CD4-positive, CD25-positive, alpha-beta regulatory T cell (primary cell): ENCODE data around the gene INPP5B. TPM values are rescaled to one million over a fixed set of nuclear protein-coding genes. Genes with fewer than 3 reads are reported as not detected.
A peak's percentile ranks its signal among the peaks of the same experiment; 100 is the strongest.

Experiments used
- ATAC-seq, 2 donors: fragments of 150-1000 bp; cut with Tn5 transposase; one replicate each; pipeline ENCODE4 v1.10.0; 2021; ENCODE audit warnings: low read depth in 2 of 2, moderate number of reproducible peaks in 2 of 2, moderate library complexity in 1 of 2
- DNase-seq, 3 donors: peaks; one replicate each; pipeline versions ENCODE4 v3.0.0 to v3.0.0-alpha.2; 2012 to 2022; ENCODE audit warnings: mixed read lengths in 1 of 3
- H3K27ac ChIP-seq: one replicate; pipeline ENCODE4 v1.7.0; 2013; ENCODE audit warnings: mild to moderate bottlenecking, low read length; ENCODE audit not compliant: insufficient read depth, poor library complexity, severe bottlenecking
- H3K27me3 ChIP-seq: one replicate; pipeline ENCODE4 v1.7.0; 2013; ENCODE audit warnings: low read length; ENCODE audit not compliant: control insufficient read depth, insufficient read depth
- H3K36me3 ChIP-seq: one replicate; pipeline ENCODE4 v1.7.0; 2013; ENCODE audit warnings: mild to moderate bottlenecking, low read length, moderate library complexity; ENCODE audit not compliant: control insufficient read depth, insufficient read depth
- H3K4me1 ChIP-seq: 2 replicates; pipeline ENCODE4 v1.7.0; 2013; ENCODE audit warnings: mild to moderate bottlenecking, low read length; ENCODE audit not compliant: insufficient read depth, control insufficient read depth, poor library complexity, severe bottlenecking
- H3K4me3 ChIP-seq: one replicate; pipeline ENCODE4 v1.7.0; 2013; ENCODE audit warnings: low read depth, mild to moderate bottlenecking, low read length, moderate library complexity
- H3K9me3 ChIP-seq, 2 experiments: 1 replicate in 1 of 2; 2 replicates in 1 of 2; pipeline ENCODE4 v1.7.0; 2013; ENCODE audit warnings: low read length in 2 of 2, mild to moderate bottlenecking in 1 of 2, moderate library complexity in 1 of 2; ENCODE audit not compliant: control insufficient read depth in 2 of 2
- H3K27ac Mint-ChIP-seq, 3 donors: one replicate each; pipeline ENCODE4 v1.8.0; 2020 to 2022; ENCODE audit warnings: mild to moderate bottlenecking in 3 of 3, mixed read lengths in 3 of 3, moderate library complexity in 2 of 3
- H3K27me3 Mint-ChIP-seq: one replicate; pipeline ENCODE4 v1.8.0; 2022; ENCODE audit warnings: mild to moderate bottlenecking, mixed read lengths
- H3K36me3 Mint-ChIP-seq: one replicate; pipeline ENCODE4 v1.8.0; 2020; ENCODE audit warnings: mixed read lengths
- H3K4me1 Mint-ChIP-seq, 4 donors: one replicate each; pipeline ENCODE4 v1.8.0; 2020 to 2022; ENCODE audit warnings: mixed read lengths in 4 of 4, mild to moderate bottlenecking in 1 of 4
- H3K4me3 Mint-ChIP-seq, 4 donors: one replicate each; pipeline ENCODE4 v1.8.0; 2020 to 2022; ENCODE audit warnings: mild to moderate bottlenecking in 4 of 4, mixed read lengths in 4 of 4, moderate library complexity in 3 of 4
- H3K9me3 Mint-ChIP-seq, 7 donors: one replicate each; pipeline ENCODE4 v1.8.0; 2020 to 2022; ENCODE audit warnings: mixed read lengths in 7 of 7, mild to moderate bottlenecking in 3 of 7, moderate library complexity in 2 of 7
- polyA plus RNA-seq, 4 donors: library from polyadenylated mRNA; unstranded; fragments of 300-500 nt; fragmentation: Illumina TruSeq; gene quantifications; one replicate each; pipeline ENCODE4 v1.2.3, GENCODE V29; 2021
- total RNA-seq: library from RNA; stranded (reverse); gene quantifications from one replicate; pipeline ENCODE4 v1.2.3, GENCODE V29; 2022

Gene INPP5B
- total and polyA plus RNA-seq, 5 donors from 2014 or later = 15.4 to 23.8 (median 19.2) TPM

GRCh38 chr1:37862330-37862729 is 84.5 kb downstream of the INPP5B start:
- DNase-seq = peak in 1 of 3 donors; percentile 13
- peak overlapping the region in 2 of 4 donors; percentile 72 to 77 for H3K4me3 Mint-ChIP-seq
- peaks cover 4 to 24% (median 12%) of the 10 kb centered on the region in 4 donors for H3K4me1 Mint-ChIP-seq

GRCh38 chr1:37861151-37861550 is 85.7 kb downstream of the INPP5B start:
- peak overlapping the region in 3 of 4 donors; percentile 16 to 99 (median 96) for H3K4me3 Mint-ChIP-seq
- ATAC-seq = no peak
- no peaks in the 10 kb centered on the region for H3K27me3 ChIP-seq
- H3K36me3 Mint-ChIP-seq = peaks cover 30% of the 10 kb centered on the region
- no peaks in the 10 kb centered on the region for H3K9me3 ChIP-seq
- no peak for DNase-seq
- no peak overlapping the region for H3K27ac ChIP-seq
- peaks cover 35% of the 10 kb centered on the region for H3K36me3 ChIP-seq
- H3K27ac Mint-ChIP-seq = peak overlapping the region in 1 of 3 donors; percentile 93
- H3K4me3 ChIP-seq = no peak overlapping the region
- H3K4me1 Mint-ChIP-seq = peaks cover 4 to 34% (median 14%) of the 10 kb centered on the region in 4 donors
- H3K4me1 ChIP-seq = peaks cover 22% of the 10 kb centered on the region
- no peaks in the 10 kb centered on the region for H3K9me3 Mint-ChIP-seq
- no peaks in the 10 kb centered on the region for H3K27me3 Mint-ChIP-seq

More at GRCh38 chr1:37862330-37862729, 84.5 kb downstream of the INPP5B start:
- Histone ChIP-seq H3K9me3 (no peaks in the 10 kb centered on the region), H3K36me3 (peaks cover 32% of the 10 kb centered on the region), H3K27ac (no peak overlapping the region), H3K4me1 (peaks cover 22% of the 10 kb centered on the region), H3K4me3 (no peak overlapping the region), H3K27me3 (no peaks in the 10 kb centered on the region)
- ATAC-seq = no peak
- H3K9me3 Mint-ChIP-seq = no peaks in the 10 kb centered on the region
- no peaks in the 10 kb centered on the region for H3K27me3 Mint-ChIP-seq
- H3K27ac Mint-ChIP-seq = no peak overlapping the region
- peaks cover 27% of the 10 kb centered on the region for H3K36me3 Mint-ChIP-seq

GRCh38 chr1:37860346-37860666 is 86.5 kb downstream of the INPP5B start:
- peaks cover 4 to 39% (median 14%) of the 10 kb centered on the region in 4 donors for H3K4me1 Mint-ChIP-seq
- H3K9me3 Mint-ChIP-seq = no peaks in the 10 kb centered on the region
- H3K9me3 ChIP-seq = no peaks in the 10 kb centered on the region
- peaks cover 27% of the 10 kb centered on the region for H3K36me3 ChIP-seq
- peak overlapping the region; percentile 92 to 99 (median 98) for H3K4me3 Mint-ChIP-seq
- peak overlapping the region; percentile 93 to 96 (median 95) for H3K27ac Mint-ChIP-seq
- ATAC-seq = no peak
- H3K4me1 ChIP-seq = peaks cover 24% of the 10 kb centered on the region
- peak overlapping the region; percentile 86 for H3K27ac ChIP-seq
- DNase-seq = no peak
- peak overlapping the region; percentile 88 for H3K4me3 ChIP-seq
- no peaks in the 10 kb centered on the region for H3K27me3 ChIP-seq
- no peaks in the 10 kb centered on the region for H3K27me3 Mint-ChIP-seq
- peaks cover 29% of the 10 kb centered on the region for H3K36me3 Mint-ChIP-seq

DNA sequence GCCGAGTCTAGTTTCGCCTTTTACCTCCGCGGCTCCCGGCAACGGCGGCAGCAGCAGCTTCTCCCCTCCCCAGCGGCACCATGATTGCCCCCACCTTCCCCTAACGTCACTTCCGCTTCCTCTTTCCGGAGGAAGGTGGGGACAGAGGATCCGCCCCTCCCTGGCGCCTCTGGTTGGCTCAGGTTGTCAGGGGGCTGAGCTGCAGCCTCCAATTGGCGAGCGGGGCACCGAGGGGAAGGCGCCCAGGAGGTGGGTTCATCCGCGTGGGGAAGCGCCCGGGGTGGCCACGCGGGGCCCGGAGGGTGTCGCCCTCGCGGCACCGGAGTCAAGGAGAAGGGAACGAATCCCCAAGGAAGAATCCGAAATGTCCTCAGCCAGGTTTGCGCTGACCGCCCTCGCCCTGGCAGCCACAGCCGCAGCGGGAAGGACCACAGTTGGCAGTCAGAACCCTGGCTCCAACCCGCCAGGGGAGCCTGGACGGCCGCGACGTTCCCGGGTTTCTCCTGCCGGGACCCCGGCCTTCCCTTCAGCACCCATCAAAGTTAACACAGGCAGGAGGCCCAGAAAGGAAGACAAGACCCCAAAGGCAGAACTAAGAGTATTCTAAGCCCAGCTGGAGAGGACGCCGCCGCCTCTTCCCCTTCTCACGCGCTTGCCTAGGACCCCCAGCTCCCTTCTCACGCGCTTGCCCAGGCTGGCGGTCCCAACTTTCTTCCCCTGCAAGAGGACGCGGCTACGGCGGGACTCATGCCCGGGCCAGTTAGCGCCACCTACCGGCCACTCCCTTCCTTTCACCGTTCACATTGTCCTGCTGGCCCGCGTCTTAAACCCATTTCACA is 87.1 kb downstream of the INPP5B start, which contains the start of gene MTF1:
Gene MTF1 (minus strand): TSS at position 86 of the 839 bp plus-strand sequence. CDS start 1,934 bp downstream, outside the sequence.
- H3K4me3 ChIP-seq = peak within 1 kb of the TSS; percentile 88
- H3K9me3 ChIP-seq = no peaks in the 10 kb centered on the region
- no peaks in the 10 kb centered on the region for H3K9me3 Mint-ChIP-seq
- peak within 1 kb of the TSS; percentile 86 for H3K27ac ChIP-seq
- peaks cover 26% of the 10 kb centered on the region for H3K36me3 ChIP-seq
- H3K4me1 Mint-ChIP-seq = peaks cover 4 to 45% (median 16%) of the 10 kb centered on the region in 4 donors
- H3K27ac Mint-ChIP-seq = peak within 1 kb of the TSS; percentile 93 to 96 (median 95)
- H3K4me3 Mint-ChIP-seq = peak within 1 kb of the TSS; percentile 92 to 99 (median 98)
- DNase-seq (peak; percentile 97 to 99 (median 97)), ATAC-seq (peak; percentile 99 to 100)
- peaks cover 31% of the 10 kb centered on the region for H3K36me3 Mint-ChIP-seq
- H3K4me1 ChIP-seq = peaks cover 28% of the 10 kb centered on the region
- H3K27me3 ChIP-seq = no peaks in the 10 kb centered on the region
- no peaks in the 10 kb centered on the region for H3K27me3 Mint-ChIP-seq

GRCh38 chr1:37858931-37859506 is 87.8 kb downstream of the INPP5B start:
- no peaks in the 10 kb centered on the region for H3K9me3 Mint-ChIP-seq
- H3K27me3 Mint-ChIP-seq = no peaks in the 10 kb centered on the region
- H3K4me1 Mint-ChIP-seq = peaks cover 5 to 52% (median 22%) of the 10 kb centered on the region in 4 donors
- H3K36me3 ChIP-seq = peaks cover 24% of the 10 kb centered on the region
- peaks cover 28% of the 10 kb centered on the region for H3K4me1 ChIP-seq
- H3K4me3 ChIP-seq = peak overlapping the region; percentile 88
- H3K4me3 Mint-ChIP-seq = peak overlapping the region; percentile 92 to 99 (median 98)
- ATAC-seq (no peak), DNase-seq (no peak)
- H3K27me3 ChIP-seq = no peaks in the 10 kb centered on the region
- H3K27ac Mint-ChIP-seq = peak overlapping the region; percentile 80 to 96 (median 93)
- H3K36me3 Mint-ChIP-seq = peaks cover 29% of the 10 kb centered on the region
- H3K9me3 ChIP-seq = no peaks in the 10 kb centered on the region
- H3K27ac ChIP-seq = peak overlapping the region; percentile 86

- Histone ChIP-seq H3K9me3 (no peaks in the 10 kb centered on the region), H3K4me1 (peaks cover 48% of the 10 kb centered on the region), H3K27ac (no peak overlapping the region), H3K4me3 (no peak overlapping the region), H3K27me3 (no peaks in the 10 kb centered on the region), H3K36me3 (peaks cover 17% of the 10 kb centered on the region)
- H3K4me1 Mint-ChIP-seq = peaks cover 5 to 53% (median 33%) of the 10 kb centered on the region in 4 donors
- DNase-seq = no peak
- peak overlapping the region in 1 of 4 donors; percentile 77 for H3K4me3 Mint-ChIP-seq
- no peak overlapping the region for H3K27ac Mint-ChIP-seq
- no peak for ATAC-seq
- H3K9me3 Mint-ChIP-seq = no peaks in the 10 kb centered on the region
- no peaks in the 10 kb centered on the region for H3K27me3 Mint-ChIP-seq
- H3K36me3 Mint-ChIP-seq = peaks cover 25% of the 10 kb centered on the region
These were observed 92.4 kb downstream of the INPP5B start for GRCh38 chr1:37854406-37854805.

GRCh38 chr1:37853157-37853556 is 93.7 kb downstream of the INPP5B start:
- H3K9me3 Mint-ChIP-seq = no peaks in the 10 kb centered on the region

More at GRCh38 chr1:37853157-37853556, 93.7 kb downstream of the INPP5B start:
- Mint-ChIP-seq H3K27ac (peak overlapping the region in 1 of 3 donors; percentile 16), H3K4me1 (peaks cover 10 to 53% (median 33%) of the 10 kb centered on the region in 4 donors), H3K4me3 (peak overlapping the region in 2 of 4 donors; percentile 4 to 5), H3K36me3 (peaks cover 25% of the 10 kb centered on the region), H3K27me3 (no peaks in the 10 kb centered on the region)
- H3K9me3 ChIP-seq = no peaks in the 10 kb centered on the region
- H3K4me1 ChIP-seq = peaks cover 37% of the 10 kb centered on the region
- ATAC-seq (no peak), DNase-seq (no peak)
- no peak overlapping the region for H3K4me3 ChIP-seq
- H3K27me3 ChIP-seq = no peaks in the 10 kb centered on the region
- H3K36me3 ChIP-seq = peaks cover 17% of the 10 kb centered on the region
- H3K27ac ChIP-seq = no peak overlapping the region
